ENCODE results near the gene SMYD1.

- TF ChIP-seq POLR2A (IDR thresholded peaks at IDR 0.05) = no peak
- TF ChIP-seq, protein P1, sequence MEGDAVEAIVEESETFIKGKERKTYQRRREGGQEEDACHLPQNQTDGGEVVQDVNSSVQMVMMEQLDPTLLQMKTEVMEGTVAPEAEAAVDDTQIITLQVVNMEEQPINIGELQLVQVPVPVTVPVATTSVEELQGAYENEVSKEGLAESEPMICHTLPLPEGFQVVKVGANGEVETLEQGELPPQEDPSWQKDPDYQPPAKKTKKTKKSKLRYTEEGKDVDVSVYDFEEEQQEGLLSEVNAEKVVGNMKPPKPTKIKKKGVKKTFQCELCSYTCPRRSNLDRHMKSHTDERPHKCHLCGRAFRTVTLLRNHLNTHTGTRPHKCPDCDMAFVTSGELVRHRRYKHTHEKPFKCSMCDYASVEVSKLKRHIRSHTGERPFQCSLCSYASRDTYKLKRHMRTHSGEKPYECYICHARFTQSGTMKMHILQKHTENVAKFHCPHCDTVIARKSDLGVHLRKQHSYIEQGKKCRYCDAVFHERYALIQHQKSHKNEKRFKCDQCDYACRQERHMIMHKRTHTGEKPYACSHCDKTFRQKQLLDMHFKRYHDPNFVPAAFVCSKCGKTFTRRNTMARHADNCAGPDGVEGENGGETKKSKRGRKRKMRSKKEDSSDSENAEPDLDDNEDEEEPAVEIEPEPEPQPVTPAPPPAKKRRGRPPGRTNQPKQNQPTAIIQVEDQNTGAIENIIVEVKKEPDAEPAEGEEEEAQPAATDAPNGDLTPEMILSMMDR (IDR thresholded peaks at IDR 0.05) = no peak
- no peak for TF ChIP-seq POLR2AphosphoS5 (IDR thresholded peaks at IDR 0.05)
These were observed 92.9 kb downstream of the SMYD1 start for GRCh38 chr2:88160517-88160916.
